Measurements from ENCODE around the gene CGNL1. TPM values are rescaled to one million over a fixed set of nuclear protein-coding genes. Genes with fewer than 3 reads are reported as not detected.

The CGNL1 gene
- total RNA-seq, 4 donors from 2014 or later, result 4.7 to 13.7 (median 7.3) TPM

DNA sequence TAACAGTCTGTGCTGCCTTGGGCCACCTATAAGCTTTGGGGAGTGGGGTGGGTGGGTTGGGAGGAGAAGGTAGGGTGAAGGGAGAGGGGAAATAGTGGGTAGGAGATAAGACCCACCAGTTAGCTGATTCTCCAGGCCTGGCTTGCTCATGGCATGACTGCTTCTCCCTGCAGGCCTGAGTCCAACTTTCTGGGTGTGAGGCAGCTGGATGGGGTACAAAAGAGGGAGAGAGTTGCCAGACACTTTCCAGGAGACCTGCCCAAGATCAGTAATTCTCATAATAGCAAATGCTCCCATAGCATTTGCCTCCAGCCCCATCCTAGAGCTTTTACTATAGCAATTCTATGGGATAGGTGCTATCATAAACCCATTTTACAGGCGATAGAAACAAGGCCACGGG lies 7.7 kb downstream of the CGNL1 start:
- TF ChIP-seq, protein P1, sequence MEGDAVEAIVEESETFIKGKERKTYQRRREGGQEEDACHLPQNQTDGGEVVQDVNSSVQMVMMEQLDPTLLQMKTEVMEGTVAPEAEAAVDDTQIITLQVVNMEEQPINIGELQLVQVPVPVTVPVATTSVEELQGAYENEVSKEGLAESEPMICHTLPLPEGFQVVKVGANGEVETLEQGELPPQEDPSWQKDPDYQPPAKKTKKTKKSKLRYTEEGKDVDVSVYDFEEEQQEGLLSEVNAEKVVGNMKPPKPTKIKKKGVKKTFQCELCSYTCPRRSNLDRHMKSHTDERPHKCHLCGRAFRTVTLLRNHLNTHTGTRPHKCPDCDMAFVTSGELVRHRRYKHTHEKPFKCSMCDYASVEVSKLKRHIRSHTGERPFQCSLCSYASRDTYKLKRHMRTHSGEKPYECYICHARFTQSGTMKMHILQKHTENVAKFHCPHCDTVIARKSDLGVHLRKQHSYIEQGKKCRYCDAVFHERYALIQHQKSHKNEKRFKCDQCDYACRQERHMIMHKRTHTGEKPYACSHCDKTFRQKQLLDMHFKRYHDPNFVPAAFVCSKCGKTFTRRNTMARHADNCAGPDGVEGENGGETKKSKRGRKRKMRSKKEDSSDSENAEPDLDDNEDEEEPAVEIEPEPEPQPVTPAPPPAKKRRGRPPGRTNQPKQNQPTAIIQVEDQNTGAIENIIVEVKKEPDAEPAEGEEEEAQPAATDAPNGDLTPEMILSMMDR (IDR thresholded peaks at IDR 0.05), result no peak
- peak; percentile 67 for ATAC-seq (ENCODE audit: low FRiP score)
- DNase-seq (ENCODE audit: low spot score), result no peak

DNA sequence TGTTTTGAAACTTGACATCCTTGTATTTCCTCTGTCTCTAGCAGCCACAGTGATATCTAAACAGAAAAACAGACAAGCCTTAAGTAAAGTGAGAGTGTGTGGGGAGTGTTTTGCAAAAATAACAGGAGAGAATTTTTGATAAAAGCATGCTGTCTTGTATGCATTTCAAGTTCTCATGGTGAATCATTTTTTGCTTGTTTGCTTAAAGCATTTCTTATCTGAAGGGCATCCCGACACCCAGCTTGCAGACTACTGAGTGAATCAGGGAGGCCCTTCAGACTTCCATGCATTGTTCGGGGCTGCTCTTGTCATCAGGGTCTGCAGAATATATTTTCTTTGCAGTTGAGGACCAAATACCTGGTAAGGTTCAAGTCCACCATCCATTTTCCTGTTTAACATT lies 8.5 kb downstream of the CGNL1 start:
- DNase-seq (ENCODE audit: low spot score), result no peak
- TF ChIP-seq, protein P1 (IDR thresholded peaks at IDR 0.05), result no peak
- ATAC-seq (ENCODE audit: low FRiP score), result peak; percentile 46

DNA sequence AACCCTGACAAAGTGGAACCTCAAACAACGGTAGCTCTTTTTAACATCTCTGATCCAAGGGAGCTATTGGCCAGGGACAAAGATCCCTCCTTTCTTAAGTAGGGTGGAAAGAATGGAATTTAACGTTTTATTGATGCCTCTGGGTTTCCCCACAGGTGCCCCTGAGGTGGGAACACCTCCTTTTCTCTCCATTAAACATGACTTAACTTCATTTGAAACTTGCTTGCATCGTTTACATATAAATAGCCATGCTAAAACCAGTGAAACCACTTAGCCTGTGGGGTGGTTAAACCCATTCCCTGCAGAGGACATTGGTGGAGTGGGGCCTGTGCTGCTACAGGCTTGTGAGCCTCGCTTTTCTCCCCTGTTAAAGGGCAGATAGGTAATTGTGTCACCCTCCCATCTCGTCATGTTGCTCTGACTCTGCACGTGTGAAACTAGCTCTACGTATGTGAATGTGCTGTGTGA lies 9.7 kb downstream of the CGNL1 start:
- TF ChIP-seq, protein P1 (IDR thresholded peaks at IDR 0.05), result no peak
- DNase-seq (ENCODE audit: low spot score) (no peak), ATAC-seq (ENCODE audit: low FRiP score) (no peak)

DNA sequence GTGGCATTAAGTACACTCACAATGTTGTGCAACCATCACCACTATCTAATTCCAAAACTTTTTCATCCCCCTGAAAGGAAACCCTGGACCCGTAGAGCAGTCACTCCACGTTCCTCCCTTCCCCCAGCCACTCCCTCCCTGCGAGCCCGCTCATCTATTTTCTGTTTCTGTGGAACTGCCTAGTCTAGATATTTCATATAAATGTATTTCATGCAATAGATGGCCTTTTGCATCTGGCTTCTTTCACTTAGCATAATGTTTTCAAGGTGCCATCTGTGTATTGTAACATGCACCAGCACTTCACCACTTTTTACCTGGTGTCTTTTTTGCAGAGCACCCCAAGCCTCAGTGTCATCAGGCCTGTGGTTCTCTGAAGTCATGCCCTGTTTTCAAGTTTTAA lies 10.7 kb downstream of the CGNL1 start:
- ATAC-seq (ENCODE audit: low FRiP score) (no peak), DNase-seq (ENCODE audit: low spot score) (no peak)
- TF ChIP-seq, protein P1 (IDR thresholded peaks at IDR 0.05), result no peak

DNA sequence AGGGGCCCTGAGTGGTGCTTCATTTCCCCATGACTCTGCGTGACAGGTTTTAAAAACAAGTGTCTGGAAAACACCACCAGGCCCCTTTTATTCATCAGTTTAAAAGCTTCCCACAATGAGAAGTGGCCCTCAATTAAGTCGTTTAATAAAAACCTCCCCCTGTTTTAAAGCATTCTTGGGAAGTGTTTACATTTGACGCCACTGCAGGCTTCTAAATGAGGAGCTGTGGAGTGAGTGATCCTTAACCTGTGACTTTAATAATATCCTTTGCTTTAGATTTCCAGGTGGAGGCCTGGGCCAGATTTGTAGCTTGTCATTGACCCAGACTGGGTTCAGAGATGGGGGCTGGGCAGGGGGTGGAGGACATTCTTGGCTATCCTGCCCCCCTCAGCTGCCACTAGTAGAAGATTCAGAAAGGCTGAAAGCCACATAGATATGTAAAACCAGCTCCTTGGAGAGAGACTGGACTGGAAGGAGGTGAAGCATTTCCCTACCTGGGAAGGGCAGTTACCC lies 11.3 kb downstream of the CGNL1 start:
- TF ChIP-seq, protein P1 (IDR thresholded peaks at IDR 0.05), result no peak
- DNase-seq (ENCODE audit: low spot score) (no peak), ATAC-seq (ENCODE audit: low FRiP score) (no peak)

DNA sequence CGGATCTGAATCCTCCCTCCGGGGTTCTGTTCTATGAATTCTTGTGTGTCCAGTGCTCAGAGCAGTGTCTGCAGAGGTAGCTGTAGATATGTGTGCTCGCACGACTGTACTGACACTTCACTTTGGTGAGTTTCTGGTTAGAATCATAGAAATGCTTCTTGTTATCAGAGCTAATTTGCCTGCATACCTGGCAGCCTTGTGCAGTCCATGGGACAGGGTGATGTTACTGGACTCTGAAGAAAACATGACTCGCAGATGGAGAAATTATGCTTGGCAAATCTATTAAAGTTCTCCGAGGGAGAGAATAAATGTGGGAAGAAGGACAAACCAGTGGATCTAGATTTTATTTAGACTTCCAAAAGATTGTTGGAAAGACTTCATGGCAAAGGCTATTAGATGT lies 12.2 kb downstream of the CGNL1 start:
- TF ChIP-seq, protein P1 (IDR thresholded peaks at IDR 0.05), result no peak
- ATAC-seq (ENCODE audit: low FRiP score) (no peak), DNase-seq (ENCODE audit: low spot score) (no peak)

DNA sequence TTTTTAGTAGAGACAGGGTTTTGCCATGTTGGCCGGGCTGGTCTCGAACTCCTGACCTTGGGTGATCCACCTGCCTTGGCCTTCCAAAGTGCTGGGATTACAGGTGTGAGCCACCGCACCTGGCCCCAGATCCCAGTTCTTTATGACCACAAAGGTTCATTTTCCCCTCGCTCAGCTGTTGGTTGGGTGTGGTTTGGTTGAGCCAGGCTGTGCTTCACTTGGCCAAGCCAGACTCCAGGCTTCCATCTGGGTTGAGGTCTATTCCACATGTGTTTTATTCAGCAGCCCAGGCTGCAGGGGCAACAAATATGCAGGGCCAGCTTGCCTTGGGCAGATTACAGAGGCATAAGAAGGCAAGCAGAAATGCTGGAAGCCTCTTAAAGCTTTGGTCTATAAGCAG lies 13.7 kb downstream of the CGNL1 start:
- DNase-seq (ENCODE audit: low spot score) (no peak), ATAC-seq (ENCODE audit: low FRiP score) (no peak)
- TF ChIP-seq, protein P1 (IDR thresholded peaks at IDR 0.05), result no peak
